RWPE2 (cell line): ENCODE measurements around the gene CTCFL.

Experiments
- ATAC-seq: fragments of 200-7000 bp; cut with Tn5 transposase; 3 replicates; pipeline ENCODE4 v1.9.1; 2021; ENCODE audit warnings: low read depth
- DNase-seq: peaks from one replicate; pipeline ENCODE4 v3.0.0-alpha.2; 2020; ENCODE audit warnings: low spot score
- H3K27ac ChIP-seq: fragments of 450-650 bp; 2 replicates; pipeline ENCODE4 v1.5.1; 2017; ENCODE audit warnings: mild to moderate bottlenecking; ENCODE audit not compliant: poor library complexity, severe bottlenecking
- H3K27me3 ChIP-seq: fragments of 250-450 bp; sonication (Bioruptor Pico); 2 replicates; pipeline ENCODE4 v1.5.1; 2021; ENCODE audit warnings: mild to moderate bottlenecking, moderate library complexity; ENCODE audit not compliant: insufficient read depth, poor library complexity, severe bottlenecking
- H3K36me3 ChIP-seq: fragments of 250-450 bp; sonication (Bioruptor Pico); 2 replicates; pipeline ENCODE4 v1.5.1; 2020; ENCODE audit warnings: low read depth, mild to moderate bottlenecking, moderate library complexity
- H3K4me1 ChIP-seq: fragments of 250-450 bp; sonication (Bioruptor Pico); 2 replicates; pipeline ENCODE4 v1.5.1; 2021; ENCODE audit warnings: mild to moderate bottlenecking, moderate library complexity; ENCODE audit not compliant: insufficient read depth, poor library complexity, severe bottlenecking
- H3K4me3 ChIP-seq: fragments of 250-450 bp; sonication (Bioruptor Pico); 2 replicates; pipeline ENCODE4 v1.5.1; 2021; ENCODE audit warnings: mild to moderate bottlenecking, moderate library complexity; ENCODE audit not compliant: severe bottlenecking
- H3K9me3 ChIP-seq: fragments of 250-450 bp; sonication (Bioruptor Pico); 2 replicates; pipeline ENCODE4 v1.5.1; 2021; ENCODE audit warnings: mild to moderate bottlenecking, moderate library complexity; ENCODE audit not compliant: severe bottlenecking
- TF ChIP-seq, protein P1 (sequence below): fragments of 450-650 bp; IDR thresholded peaks from one replicate; pipeline ENCODE4 v1.5.1; 2017; ENCODE audit warnings: mild to moderate bottlenecking, moderate library complexity; ENCODE audit not compliant: poor library complexity, severe bottlenecking

CTCFL gene

DNA sequence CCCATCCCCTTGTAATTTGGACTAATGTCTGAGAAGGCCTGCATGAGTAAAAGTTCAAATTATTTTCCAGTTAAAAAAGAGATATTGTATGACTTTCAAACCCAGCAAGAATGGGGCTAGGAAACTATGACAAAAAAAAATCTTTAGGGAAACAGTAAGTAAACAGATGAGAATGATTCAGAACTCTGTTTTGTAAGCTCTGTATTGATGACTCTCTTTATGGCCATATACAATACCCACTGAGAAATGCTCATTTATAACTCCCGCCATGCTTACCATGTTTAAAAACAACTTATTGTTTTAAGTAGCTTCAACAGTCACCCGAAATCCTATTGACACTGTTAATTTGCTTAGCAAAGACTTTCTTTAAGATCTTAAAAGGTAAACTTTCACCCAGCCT is 18.8 kb upstream of the CTCFL start:
- Histone ChIP-seq H3K36me3 (no peaks in the 10 kb centered on the region), H3K4me3 (no peak overlapping the region), H3K4me1 (peaks cover 2% of the 10 kb centered on the region), H3K27me3 (peaks cover 80% of the 10 kb centered on the region), H3K27ac (no peak overlapping the region), H3K9me3 (peaks cover 2% of the 10 kb centered on the region)
- DNase-seq = no peak
- TF ChIP-seq, protein P1, sequence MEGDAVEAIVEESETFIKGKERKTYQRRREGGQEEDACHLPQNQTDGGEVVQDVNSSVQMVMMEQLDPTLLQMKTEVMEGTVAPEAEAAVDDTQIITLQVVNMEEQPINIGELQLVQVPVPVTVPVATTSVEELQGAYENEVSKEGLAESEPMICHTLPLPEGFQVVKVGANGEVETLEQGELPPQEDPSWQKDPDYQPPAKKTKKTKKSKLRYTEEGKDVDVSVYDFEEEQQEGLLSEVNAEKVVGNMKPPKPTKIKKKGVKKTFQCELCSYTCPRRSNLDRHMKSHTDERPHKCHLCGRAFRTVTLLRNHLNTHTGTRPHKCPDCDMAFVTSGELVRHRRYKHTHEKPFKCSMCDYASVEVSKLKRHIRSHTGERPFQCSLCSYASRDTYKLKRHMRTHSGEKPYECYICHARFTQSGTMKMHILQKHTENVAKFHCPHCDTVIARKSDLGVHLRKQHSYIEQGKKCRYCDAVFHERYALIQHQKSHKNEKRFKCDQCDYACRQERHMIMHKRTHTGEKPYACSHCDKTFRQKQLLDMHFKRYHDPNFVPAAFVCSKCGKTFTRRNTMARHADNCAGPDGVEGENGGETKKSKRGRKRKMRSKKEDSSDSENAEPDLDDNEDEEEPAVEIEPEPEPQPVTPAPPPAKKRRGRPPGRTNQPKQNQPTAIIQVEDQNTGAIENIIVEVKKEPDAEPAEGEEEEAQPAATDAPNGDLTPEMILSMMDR = no peak
- ATAC-seq = no peak

DNA sequence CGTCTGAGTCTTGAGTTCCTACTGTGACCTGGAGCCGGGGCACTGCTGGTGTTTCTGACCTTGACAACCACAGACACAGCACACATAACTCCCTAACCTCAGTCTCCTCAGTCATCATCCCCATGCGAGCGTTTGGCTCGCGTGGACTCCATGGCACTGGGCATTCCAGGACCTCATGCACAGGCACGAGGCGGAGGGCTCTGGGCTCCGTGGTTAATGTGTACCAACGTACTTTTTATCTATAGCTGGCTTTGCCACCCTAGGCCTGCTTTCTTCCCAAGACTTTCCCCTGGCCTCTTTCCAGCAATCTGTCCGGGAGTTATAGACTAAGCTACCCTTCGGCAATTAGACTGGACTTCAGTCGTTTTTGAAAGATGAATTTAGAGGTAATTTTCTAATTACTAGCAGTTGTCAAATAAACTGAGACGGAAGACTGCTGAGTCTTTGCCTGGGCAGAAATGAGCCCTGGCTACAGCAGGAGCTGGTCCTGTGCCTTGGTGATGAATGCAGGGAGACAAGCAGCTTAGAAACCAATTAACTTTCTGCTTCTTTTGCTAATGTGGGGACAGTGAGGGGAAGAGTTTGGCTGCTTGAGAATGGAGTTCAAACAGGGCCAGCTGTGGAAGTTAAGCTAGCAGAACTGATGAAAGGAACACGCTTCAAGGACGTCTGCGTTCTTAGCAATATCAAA is 16.1 kb upstream of the CTCFL start:
- Histone ChIP-seq H3K27ac (no peak overlapping the region), H3K27me3 (peaks cover 84% of the 10 kb centered on the region), H3K4me3 (no peak overlapping the region), H3K36me3 (no peaks in the 10 kb centered on the region), H3K9me3 (peaks cover 5% of the 10 kb centered on the region), H3K4me1 (no peaks in the 10 kb centered on the region)
- DNase-seq = no peak
- no peak for ATAC-seq
- TF ChIP-seq, protein P1 = no peak

DNA sequence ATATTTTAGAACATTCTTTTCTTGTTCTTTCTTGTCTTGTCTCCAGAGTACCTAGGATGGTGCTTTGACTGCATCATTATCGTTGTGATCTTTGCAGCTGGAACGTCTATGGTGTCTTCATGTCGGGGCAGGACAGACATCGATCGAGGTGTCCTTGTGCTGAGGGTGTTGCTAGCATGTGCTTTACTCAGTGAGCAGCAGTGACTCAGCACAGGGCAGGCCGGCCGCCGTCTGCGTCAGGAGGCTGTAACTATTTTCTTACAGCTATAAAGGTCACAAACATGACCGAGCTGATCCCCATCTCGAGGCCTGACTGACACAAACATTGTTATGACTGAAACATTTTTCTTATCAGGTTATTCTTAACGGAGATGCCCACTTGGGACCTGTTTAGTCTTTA is 14.9 kb upstream of the CTCFL start:
- Histone ChIP-seq H3K27me3 (peaks cover 84% of the 10 kb centered on the region), H3K36me3 (no peaks in the 10 kb centered on the region), H3K27ac (no peak overlapping the region), H3K9me3 (peaks cover 5% of the 10 kb centered on the region), H3K4me1 (no peaks in the 10 kb centered on the region), H3K4me3 (no peak overlapping the region)
- ATAC-seq = no peak
- DNase-seq = no peak
- TF ChIP-seq, protein P1 = no peak

DNA sequence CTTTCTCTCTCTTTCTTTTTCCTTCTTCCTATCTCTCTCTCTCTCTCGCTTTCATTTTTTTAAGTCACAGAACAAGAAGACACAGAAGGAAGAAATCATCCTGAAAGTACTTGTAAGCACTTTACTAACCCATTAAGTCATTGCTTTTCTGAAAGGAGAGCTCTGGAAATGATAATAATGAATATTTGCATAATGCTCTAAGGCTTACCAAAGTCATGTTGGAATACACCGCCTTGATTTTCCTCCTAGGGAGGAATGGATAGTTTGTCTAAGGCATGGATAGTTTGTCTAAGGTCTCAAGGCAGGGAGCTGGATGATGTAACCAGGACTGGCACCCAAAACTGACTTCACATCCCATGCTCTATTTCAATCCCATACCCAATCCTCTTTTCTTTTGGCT is 12.9 kb upstream of the CTCFL start:
- Histone ChIP-seq H3K27ac (no peak overlapping the region), H3K4me1 (no peaks in the 10 kb centered on the region), H3K27me3 (peaks cover 75% of the 10 kb centered on the region), H3K36me3 (no peaks in the 10 kb centered on the region), H3K4me3 (no peak overlapping the region), H3K9me3 (peaks cover 5% of the 10 kb centered on the region)
- no peak for ATAC-seq
- TF ChIP-seq, protein P1 = no peak
- DNase-seq = no peak
